Measurements from ENCODE around the gene SMKR1. TPM values are rescaled to one million over a fixed set of nuclear protein-coding genes. Genes with fewer than 3 reads are reported as not detected.

Gene SMKR1
- total RNA-seq, 1 experiment from 2014 or later, result 8.9 TPM

DNA sequence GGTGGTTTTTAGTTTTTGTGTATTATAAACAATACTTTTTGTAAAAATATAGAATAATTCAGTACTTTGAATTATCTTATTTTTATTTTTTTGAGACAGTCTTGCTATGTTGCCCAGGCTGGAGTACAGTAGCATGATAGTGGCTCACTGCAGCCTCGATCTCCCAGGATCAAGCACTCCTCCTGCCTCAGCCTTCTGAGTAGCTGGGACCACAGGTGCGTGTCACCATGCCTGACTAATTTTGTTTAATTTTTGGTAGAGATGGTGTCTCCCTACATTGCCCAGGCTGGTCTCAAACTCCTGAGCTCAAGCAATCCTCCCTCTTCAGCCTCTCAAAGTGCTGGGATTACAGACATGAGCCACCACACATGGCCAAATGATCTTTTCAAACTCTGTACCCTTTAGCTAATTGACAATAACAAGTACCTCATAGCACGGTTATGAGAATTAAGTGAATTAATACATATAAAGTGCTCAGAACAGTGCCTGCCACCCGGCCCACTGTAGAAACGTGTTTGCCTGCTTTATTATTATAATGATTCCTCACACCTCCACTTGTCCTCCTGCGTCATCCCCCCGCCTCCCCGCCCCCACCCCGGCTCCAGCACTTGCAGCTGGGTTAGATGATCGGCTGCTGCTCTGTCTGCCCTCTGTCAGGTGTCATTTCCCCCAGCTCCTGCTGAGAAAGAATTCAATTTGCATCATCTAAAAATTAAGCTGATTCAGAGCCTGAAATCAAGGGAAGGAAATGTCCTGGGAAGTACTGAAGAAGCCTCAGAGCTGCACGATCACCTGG is 55.6 kb downstream of the SMKR1 start:
- CTCF ChIA-PET, result no interaction called here
- no peaks in the 10 kb centered on the region for H3K9me2 ChIP-seq (ENCODE audit: insufficient read depth)
- no TSS peak for BruUV-seq (replicated peaks)
- H3K4me3 ChIP-seq (replicated peaks in 1 of 2; ENCODE audit: low read depth in 1 of 2, low read length in 2 of 2), result no peak overlapping the region
- H3K9ac ChIP-seq (ENCODE audit: low read length), result no peak overlapping the region
- H2AFZ ChIP-seq (ENCODE audit: low read depth, low read length, poor library complexity, severe bottlenecking), result no peak overlapping the region
- H3K36me3 ChIP-seq (ENCODE audit: control insufficient read depth in 1 of 2, insufficient read depth in 2 of 2, low read length in 2 of 2), result no peaks in the 10 kb centered on the region
- no peaks in the 10 kb centered on the region for H3K27me3 ChIP-seq (ENCODE audit: insufficient read depth, low read length)
- H3K27ac ChIP-seq (ENCODE audit: low read depth, low read length), result no peak overlapping the region
- ATAC-seq, result no peak
- no peaks in the 10 kb centered on the region for H3K9me3 ChIP-seq (ENCODE audit: control insufficient read depth in 1 of 2, insufficient read depth in 1 of 2, low read depth in 1 of 2, low read length in 2 of 2)
- no peak for DNase-seq (ENCODE audit: low read depth, low spot score)
- POLR2A ChIA-PET, result no interaction called here
- RAD21 ChIA-PET (ENCODE audit: low non-redundant PET in 1 of 2, low total read pairs in 2 of 2, uncharacterized antibody in 2 of 2, unreplicated experiment in 2 of 2), result interaction anchor here in 1 of 2 experiments (0.6 kb wide), 1 partner anchor 29 kb away, joined by 4 read pairs; no protein-coding TSS in a partner anchor
- H3K4me1 ChIP-seq (ENCODE audit: control insufficient read depth in 1 of 2, insufficient read depth in 2 of 2, low read length in 2 of 2), result no peaks in the 10 kb centered on the region
- H3K79me2 ChIP-seq (ENCODE audit: insufficient read depth, low read length), result no peaks in the 10 kb centered on the region
- no peaks in the 10 kb centered on the region for H4K20me1 ChIP-seq (ENCODE audit: insufficient read depth)
- TF ChIP-seq TCF7L2 (IDR thresholded peaks at IDR 0.05; ENCODE audit: borderline replicate concordance, extremely low read depth, insufficient read depth, insufficient read length) (no peak), CBX3 (IDR thresholded peaks at IDR 0.05; ENCODE audit: low read depth) (no peak), RAD21 (IDR thresholded peaks at IDR 0.05; ENCODE audit: low read depth) (no peak), POLR2A (IDR thresholded peaks at IDR 0.05; ENCODE audit: borderline replicate concordance, extremely low read depth, insufficient read depth, insufficient read length) (no peak), YY1 (IDR thresholded peaks at IDR 0.05; ENCODE audit: extremely low read depth, insufficient replicate concordance, low read depth, low read length) (no peak), ZNF274 (IDR thresholded peaks at IDR 0.05; ENCODE audit: low read depth, low read length) (no peak), EGR1 (IDR thresholded peaks at IDR 0.05; ENCODE audit: low read depth) (no peak), SRF (IDR thresholded peaks at IDR 0.05; ENCODE audit: low read depth) (no peak), SP1 (IDR thresholded peaks at IDR 0.05; ENCODE audit: low read depth) (no peak), ZFX (IDR thresholded peaks at IDR 0.05) (no peak), FOSL1 (IDR thresholded peaks at IDR 0.05; ENCODE audit: low read depth) (no peak), SIN3A (IDR thresholded peaks at IDR 0.05; ENCODE audit: low read depth) (no peak), EZH2phosphoT487 (IDR thresholded peaks at IDR 0.05; ENCODE audit: borderline replicate concordance) (no peak), ELF1 (IDR thresholded peaks at IDR 0.05; ENCODE audit: borderline replicate concordance, low read depth) (no peak)
- TF ChIP-seq, protein P1, sequence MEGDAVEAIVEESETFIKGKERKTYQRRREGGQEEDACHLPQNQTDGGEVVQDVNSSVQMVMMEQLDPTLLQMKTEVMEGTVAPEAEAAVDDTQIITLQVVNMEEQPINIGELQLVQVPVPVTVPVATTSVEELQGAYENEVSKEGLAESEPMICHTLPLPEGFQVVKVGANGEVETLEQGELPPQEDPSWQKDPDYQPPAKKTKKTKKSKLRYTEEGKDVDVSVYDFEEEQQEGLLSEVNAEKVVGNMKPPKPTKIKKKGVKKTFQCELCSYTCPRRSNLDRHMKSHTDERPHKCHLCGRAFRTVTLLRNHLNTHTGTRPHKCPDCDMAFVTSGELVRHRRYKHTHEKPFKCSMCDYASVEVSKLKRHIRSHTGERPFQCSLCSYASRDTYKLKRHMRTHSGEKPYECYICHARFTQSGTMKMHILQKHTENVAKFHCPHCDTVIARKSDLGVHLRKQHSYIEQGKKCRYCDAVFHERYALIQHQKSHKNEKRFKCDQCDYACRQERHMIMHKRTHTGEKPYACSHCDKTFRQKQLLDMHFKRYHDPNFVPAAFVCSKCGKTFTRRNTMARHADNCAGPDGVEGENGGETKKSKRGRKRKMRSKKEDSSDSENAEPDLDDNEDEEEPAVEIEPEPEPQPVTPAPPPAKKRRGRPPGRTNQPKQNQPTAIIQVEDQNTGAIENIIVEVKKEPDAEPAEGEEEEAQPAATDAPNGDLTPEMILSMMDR (IDR thresholded peaks at IDR 0.05 in 2 of 3, conservative IDR thresholded peaks at IDR 0.05 in 1 of 3; ENCODE audit: borderline replicate concordance in 1 of 3, insufficient read depth in 1 of 3, low read depth in 2 of 3, low read length in 2 of 3), result no peak
- TF ChIP-seq, protein P2, sequence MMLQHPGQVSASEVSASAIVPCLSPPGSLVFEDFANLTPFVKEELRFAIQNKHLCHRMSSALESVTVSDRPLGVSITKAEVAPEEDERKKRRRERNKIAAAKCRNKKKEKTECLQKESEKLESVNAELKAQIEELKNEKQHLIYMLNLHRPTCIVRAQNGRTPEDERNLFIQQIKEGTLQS (IDR thresholded peaks at IDR 0.05), result no peak
- TF ChIP-seq, protein P3, sequence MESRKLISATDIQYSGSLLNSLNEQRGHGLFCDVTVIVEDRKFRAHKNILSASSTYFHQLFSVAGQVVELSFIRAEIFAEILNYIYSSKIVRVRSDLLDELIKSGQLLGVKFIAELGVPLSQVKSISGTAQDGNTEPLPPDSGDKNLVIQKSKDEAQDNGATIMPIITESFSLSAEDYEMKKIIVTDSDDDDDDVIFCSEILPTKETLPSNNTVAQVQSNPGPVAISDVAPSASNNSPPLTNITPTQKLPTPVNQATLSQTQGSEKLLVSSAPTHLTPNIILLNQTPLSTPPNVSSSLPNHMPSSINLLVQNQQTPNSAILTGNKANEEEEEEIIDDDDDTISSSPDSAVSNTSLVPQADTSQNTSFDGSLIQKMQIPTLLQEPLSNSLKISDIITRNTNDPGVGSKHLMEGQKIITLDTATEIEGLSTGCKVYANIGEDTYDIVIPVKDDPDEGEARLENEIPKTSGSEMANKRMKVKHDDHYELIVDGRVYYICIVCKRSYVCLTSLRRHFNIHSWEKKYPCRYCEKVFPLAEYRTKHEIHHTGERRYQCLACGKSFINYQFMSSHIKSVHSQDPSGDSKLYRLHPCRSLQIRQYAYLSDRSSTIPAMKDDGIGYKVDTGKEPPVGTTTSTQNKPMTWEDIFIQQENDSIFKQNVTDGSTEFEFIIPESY (IDR thresholded peaks at IDR 0.05; ENCODE audit: extremely low read depth, insufficient replicate concordance, low read length), result no peak
- TF ChIP-seq, protein P4, sequence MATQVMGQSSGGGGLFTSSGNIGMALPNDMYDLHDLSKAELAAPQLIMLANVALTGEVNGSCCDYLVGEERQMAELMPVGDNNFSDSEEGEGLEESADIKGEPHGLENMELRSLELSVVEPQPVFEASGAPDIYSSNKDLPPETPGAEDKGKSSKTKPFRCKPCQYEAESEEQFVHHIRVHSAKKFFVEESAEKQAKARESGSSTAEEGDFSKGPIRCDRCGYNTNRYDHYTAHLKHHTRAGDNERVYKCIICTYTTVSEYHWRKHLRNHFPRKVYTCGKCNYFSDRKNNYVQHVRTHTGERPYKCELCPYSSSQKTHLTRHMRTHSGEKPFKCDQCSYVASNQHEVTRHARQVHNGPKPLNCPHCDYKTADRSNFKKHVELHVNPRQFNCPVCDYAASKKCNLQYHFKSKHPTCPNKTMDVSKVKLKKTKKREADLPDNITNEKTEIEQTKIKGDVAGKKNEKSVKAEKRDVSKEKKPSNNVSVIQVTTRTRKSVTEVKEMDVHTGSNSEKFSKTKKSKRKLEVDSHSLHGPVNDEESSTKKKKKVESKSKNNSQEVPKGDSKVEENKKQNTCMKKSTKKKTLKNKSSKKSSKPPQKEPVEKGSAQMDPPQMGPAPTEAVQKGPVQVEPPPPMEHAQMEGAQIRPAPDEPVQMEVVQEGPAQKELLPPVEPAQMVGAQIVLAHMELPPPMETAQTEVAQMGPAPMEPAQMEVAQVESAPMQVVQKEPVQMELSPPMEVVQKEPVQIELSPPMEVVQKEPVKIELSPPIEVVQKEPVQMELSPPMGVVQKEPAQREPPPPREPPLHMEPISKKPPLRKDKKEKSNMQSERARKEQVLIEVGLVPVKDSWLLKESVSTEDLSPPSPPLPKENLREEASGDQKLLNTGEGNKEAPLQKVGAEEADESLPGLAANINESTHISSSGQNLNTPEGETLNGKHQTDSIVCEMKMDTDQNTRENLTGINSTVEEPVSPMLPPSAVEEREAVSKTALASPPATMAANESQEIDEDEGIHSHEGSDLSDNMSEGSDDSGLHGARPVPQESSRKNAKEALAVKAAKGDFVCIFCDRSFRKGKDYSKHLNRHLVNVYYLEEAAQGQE (IDR thresholded peaks at IDR 0.05; ENCODE audit: low read depth), result no peak
- intact Hi-C loops (cut with micrococcal nuclease), result no loop called here
- H3K4me2 ChIP-seq (ENCODE audit: low read length), result no peak overlapping the region

All from HCT116 (cell line).